ENCODE results near the gene TWSG1. TPM values are rescaled to one million over a fixed set of nuclear protein-coding genes. Genes with fewer than 3 reads are reported as not detected.

Gene TWSG1
- total RNA-seq, 3 donors from 2014 or later, result 34.4 to 45.9 (median 42.7) TPM

GRCh38 chr18:9325716-9326115 lies 8.9 kb upstream of the TWSG1 start:
- peaks cover 6 to 7% of the 10 kb centered on the region in 2 donors for H3K9me3 ChIP-seq
- DNase-seq (ENCODE audit: low spot score in 2 of 2), result no peak
- intact Hi-C loops (cut with DNase I; ENCODE audit: low total_unique reads), result no loop called here
- H3K36me3 ChIP-seq, result no peaks in the 10 kb centered on the region
- no peak overlapping the region for H3K4me3 ChIP-seq
- TF ChIP-seq POLR2AphosphoS5 (IDR thresholded peaks at IDR 0.05) (no peak), POLR2A (IDR thresholded peaks at IDR 0.05) (no peak), CTCF (IDR thresholded peaks at IDR 0.05) (no peak)
- H3K27ac ChIP-seq, result no peak overlapping the region
- no peaks in the 10 kb centered on the region for H3K27me3 ChIP-seq
- no peaks in the 10 kb centered on the region for H3K4me1 ChIP-seq

GRCh38 chr18:9328776-9329175 lies 5.8 kb upstream of the TWSG1 start:
- no peaks in the 10 kb centered on the region for H3K27me3 ChIP-seq
- no peaks in the 10 kb centered on the region for H3K4me1 ChIP-seq
- no peak for DNase-seq (ENCODE audit: low spot score in 2 of 2)
- no peaks in the 10 kb centered on the region for H3K36me3 ChIP-seq
- no peak for TF ChIP-seq POLR2AphosphoS5 (IDR thresholded peaks at IDR 0.05)
- TF ChIP-seq CTCF (IDR thresholded peaks at IDR 0.05), result no peak
- TF ChIP-seq POLR2A (IDR thresholded peaks at IDR 0.05), result no peak
- H3K27ac ChIP-seq, result no peak overlapping the region
- peaks cover 6 to 7% of the 10 kb centered on the region in 2 donors for H3K9me3 ChIP-seq
- intact Hi-C loops (cut with DNase I; ENCODE audit: low total_unique reads), result no loop called here
- no peak overlapping the region for H3K4me3 ChIP-seq

GRCh38 chr18:9329471-9329870 lies 5.1 kb upstream of the TWSG1 start:
- Histone ChIP-seq H3K4me1 (no peaks in the 10 kb centered on the region), H3K9me3 (peaks cover 6 to 7% of the 10 kb centered on the region in 2 donors), H3K27ac (no peak overlapping the region), H3K36me3 (no peaks in the 10 kb centered on the region), H3K27me3 (no peaks in the 10 kb centered on the region), H3K4me3 (no peak overlapping the region)
- DNase-seq (ENCODE audit: low spot score in 2 of 2), result no peak
- intact Hi-C loops (cut with DNase I; ENCODE audit: low total_unique reads), result no loop called here
- TF ChIP-seq POLR2AphosphoS5 (IDR thresholded peaks at IDR 0.05) (no peak), CTCF (IDR thresholded peaks at IDR 0.05) (no peak), POLR2A (IDR thresholded peaks at IDR 0.05) (no peak)

GRCh38 chr18:9330419-9330818 lies 4.2 kb upstream of the TWSG1 start:
- intact Hi-C loops (cut with DNase I; ENCODE audit: low total_unique reads), result no loop called here
- Histone ChIP-seq H3K27me3 (no peaks in the 10 kb centered on the region), H3K9me3 (peaks cover 6 to 7% of the 10 kb centered on the region in 2 donors), H3K4me1 (no peaks in the 10 kb centered on the region), H3K27ac (no peak overlapping the region), H3K4me3 (no peak overlapping the region), H3K36me3 (no peaks in the 10 kb centered on the region)
- DNase-seq (ENCODE audit: low spot score in 2 of 2), result no peak
- TF ChIP-seq CTCF (IDR thresholded peaks at IDR 0.05) (no peak), POLR2AphosphoS5 (IDR thresholded peaks at IDR 0.05) (no peak), POLR2A (IDR thresholded peaks at IDR 0.05) (no peak)

- Histone ChIP-seq H3K4me3 (peak overlapping the region; percentile 84), H3K4me1 (no peaks in the 10 kb centered on the region), H3K27me3 (no peaks in the 10 kb centered on the region), H3K9me3 (peaks cover 0 to under 1% of the 10 kb centered on the region in 2 donors), H3K36me3 (no peaks in the 10 kb centered on the region), H3K27ac (peak overlapping the region; percentile 78 to 84)
- DNase-seq (ENCODE audit: low spot score in 2 of 2), result no peak
- intact Hi-C loops (cut with DNase I; ENCODE audit: low total_unique reads), result no loop called here
- TF ChIP-seq POLR2A (IDR thresholded peaks at IDR 0.05) (no peak), CTCF (IDR thresholded peaks at IDR 0.05) (no peak), POLR2AphosphoS5 (IDR thresholded peaks at IDR 0.05) (no peak)
Measured at GRCh38 chr18:9333441-9334328, 888 bp upstream of the TWSG1 start.

Measured in breast epithelium (tissue), 4 donors.